Hair follicle dermal papilla cell (primary cell): ENCODE results near the gene COBLL1. TPM values are rescaled to one million over a fixed set of nuclear protein-coding genes. Genes with fewer than 3 reads are reported as not detected.

ENCODE experiments used
- small RNA-seq: library from RNA; depleted of rRNA; stranded (forward); fragments of <200 nt; gene quantifications from one replicate; pipeline ENCODE3, GENCODE V24; 2012
- total RNA-seq: library from RNA; depleted of rRNA; stranded (reverse); fragments of >200 nt; gene quantifications from 2 replicates; pipeline ENCODE4 v1.2.3, GENCODE V29; 2012

Gene COBLL1, protein sequence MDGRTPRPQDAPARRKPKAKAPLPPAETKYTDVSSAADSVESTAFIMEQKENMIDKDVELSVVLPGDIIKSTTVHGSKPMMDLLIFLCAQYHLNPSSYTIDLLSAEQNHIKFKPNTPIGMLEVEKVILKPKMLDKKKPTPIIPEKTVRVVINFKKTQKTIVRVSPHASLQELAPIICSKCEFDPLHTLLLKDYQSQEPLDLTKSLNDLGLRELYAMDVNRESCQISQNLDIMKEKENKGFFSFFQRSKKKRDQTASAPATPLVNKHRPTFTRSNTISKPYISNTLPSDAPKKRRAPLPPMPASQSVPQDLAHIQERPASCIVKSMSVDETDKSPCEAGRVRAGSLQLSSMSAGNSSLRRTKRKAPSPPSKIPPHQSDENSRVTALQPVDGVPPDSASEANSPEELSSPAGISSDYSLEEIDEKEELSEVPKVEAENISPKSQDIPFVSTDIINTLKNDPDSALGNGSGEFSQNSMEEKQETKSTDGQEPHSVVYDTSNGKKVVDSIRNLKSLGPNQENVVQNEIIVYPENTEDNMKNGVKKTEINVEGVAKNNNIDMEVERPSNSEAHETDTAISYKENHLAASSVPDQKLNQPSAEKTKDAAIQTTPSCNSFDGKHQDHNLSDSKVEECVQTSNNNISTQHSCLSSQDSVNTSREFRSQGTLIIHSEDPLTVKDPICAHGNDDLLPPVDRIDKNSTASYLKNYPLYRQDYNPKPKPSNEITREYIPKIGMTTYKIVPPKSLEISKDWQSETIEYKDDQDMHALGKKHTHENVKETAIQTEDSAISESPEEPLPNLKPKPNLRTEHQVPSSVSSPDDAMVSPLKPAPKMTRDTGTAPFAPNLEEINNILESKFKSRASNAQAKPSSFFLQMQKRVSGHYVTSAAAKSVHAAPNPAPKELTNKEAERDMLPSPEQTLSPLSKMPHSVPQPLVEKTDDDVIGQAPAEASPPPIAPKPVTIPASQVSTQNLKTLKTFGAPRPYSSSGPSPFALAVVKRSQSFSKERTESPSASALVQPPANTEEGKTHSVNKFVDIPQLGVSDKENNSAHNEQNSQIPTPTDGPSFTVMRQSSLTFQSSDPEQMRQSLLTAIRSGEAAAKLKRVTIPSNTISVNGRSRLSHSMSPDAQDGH
- total RNA-seq = 17.1 and 20.3 TPM in 2 replicates

DNA sequence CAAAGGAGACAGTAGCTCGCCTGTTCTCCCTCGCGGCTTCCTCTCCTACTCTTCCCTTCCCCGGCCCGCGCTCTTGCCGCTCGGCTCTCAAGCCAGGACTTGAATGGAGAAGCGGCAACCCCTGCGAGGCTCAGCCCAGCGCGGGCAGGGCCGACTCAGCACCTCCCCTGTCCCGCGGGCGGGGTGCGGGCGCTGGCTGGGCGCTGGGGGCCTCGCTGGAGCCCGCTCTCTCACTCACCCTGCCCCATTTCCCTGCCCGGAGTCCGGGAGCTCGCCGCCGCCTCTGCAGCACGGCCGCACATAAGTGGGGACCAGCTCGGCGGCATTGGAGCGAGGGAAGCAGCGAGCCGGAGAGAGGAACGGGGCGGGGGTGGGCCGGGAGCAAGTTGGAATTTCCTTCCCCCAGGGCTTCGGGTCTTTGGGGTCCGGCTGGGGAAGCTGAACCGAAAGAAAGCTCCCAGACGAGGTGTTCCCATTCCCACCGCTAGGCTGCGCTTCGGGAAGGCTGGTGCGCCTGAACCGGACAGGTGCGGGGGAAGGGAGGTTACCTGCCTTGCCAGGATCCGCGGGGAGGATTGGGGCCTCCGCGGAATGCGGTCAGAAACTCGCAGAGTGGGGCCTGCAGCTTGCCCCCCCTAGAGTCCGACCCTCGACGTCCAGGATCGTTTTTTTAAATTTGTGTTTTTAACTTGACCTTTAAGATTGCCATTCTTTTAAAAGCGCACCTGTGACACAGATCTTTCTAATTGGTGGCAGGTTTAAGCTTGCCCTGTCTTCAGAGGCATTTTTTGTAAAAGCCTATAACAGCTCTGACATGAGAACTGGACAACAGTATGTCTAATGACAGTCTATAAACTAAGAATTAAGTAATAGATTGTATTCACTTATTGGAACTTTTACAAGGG, at the start of gene COBLL1:
COBLL1 (minus strand) TSS at position 105 of the 905 bp plus-strand sequence. CDS start 627 bp downstream, outside the sequence.

Small RNA genes within 50 kb of the gene (small RNA-seq; reads per million reads assigned to genes)
- not detected for gene RNA5SP110
- gene SNORA70F = not detected

Other genes starting within 250 kb of the COBLL1 start
- 0.36 and 0.65 TPM in 2 replicates for gene GRB14, start 220.3 kb downstream of the COBLL1 start, total RNA-seq
- 0.12 and 0.32 TPM in 2 replicates for gene SLC38A11, start 113.7 kb upstream of the COBLL1 start, total RNA-seq